Calu3 (cell line): Measurements from ENCODE around the gene SYT7. TPM values are rescaled to one million over a fixed set of nuclear protein-coding genes. Genes with fewer than 3 reads are reported as not detected.

Experiments
- Bru-seq: library from RNA; stranded (reverse); fragments of 400-500 nt; gene quantifications from one replicate; lab custom pipeline; 2021; lab: Mats Ljungman, UMichigan
- BruChase-seq, 2 experiments: library from RNA; stranded (reverse); fragments of 400-500 nt; gene quantifications; one replicate each; lab custom pipeline; 2021; lab: Mats Ljungman, UMichigan
- BruUV-seq: library from RNA; stranded (reverse); fragments of 400-500 nt; replicated peaks from 2 replicates; lab custom pipeline; 2021; lab: Mats Ljungman, UMichigan
- CTCF ChIA-PET: fragments of 300-600 bp; sonication (Branson Sonifier 250); formaldehyde crosslinking; loops from one replicate; lab custom pipeline; 2022; ENCODE audit warnings: antibody characterized with exemption; lab: Charles Lee
- DNase-seq: peaks from one replicate; pipeline ENCODE4 v3.0.0; 2022
- H3K27ac Mint-ChIP-seq: one replicate; pipeline ENCODE4 v1.8.0; 2022; ENCODE audit warnings: mixed read lengths; ENCODE audit not compliant: unreplicated experiment
- H3K27me3 Mint-ChIP-seq: one replicate; pipeline ENCODE4 v1.8.0; 2022; ENCODE audit warnings: mixed read lengths; ENCODE audit not compliant: unreplicated experiment
- H3K36me3 Mint-ChIP-seq: one replicate; pipeline ENCODE4 v1.8.0; 2022; ENCODE audit warnings: mild to moderate bottlenecking, moderate library complexity, mixed read lengths; ENCODE audit not compliant: insufficient read depth, unreplicated experiment
- H3K4me1 Mint-ChIP-seq: one replicate; pipeline ENCODE4 v1.8.0; 2022; ENCODE audit warnings: mild to moderate bottlenecking, low read depth, mixed read lengths; ENCODE audit not compliant: unreplicated experiment
- H3K4me3 Mint-ChIP-seq: one replicate; pipeline ENCODE4 v1.8.0; 2022; ENCODE audit warnings: mild to moderate bottlenecking, low read depth, moderate library complexity, mixed read lengths; ENCODE audit not compliant: unreplicated experiment
- H3K9me3 Mint-ChIP-seq: one replicate; pipeline ENCODE4 v1.8.0; 2022; ENCODE audit warnings: low read depth, mixed read lengths; ENCODE audit not compliant: unreplicated experiment
- CTCF ChIP-seq: fragments of 200-600 bp; IDR thresholded peaks from one replicate; pipeline ENCODE4 v1.8.0; 2022; ENCODE audit warnings: antibody characterized with exemption; ENCODE audit not compliant: unreplicated experiment
- intact Hi-C: fragments of 100-400 bp; cut with micrococcal nuclease; formaldehyde crosslinking; loops from one replicate; pipeline ENCODE4 v1.10.0; 2022; ENCODE audit not compliant: unreplicated experiment
- long read RNA-seq: library from polyadenylated mRNA; stranded (forward); transcript quantifications from one replicate; pipeline ENCODE4 v2.0.0, GENCODE V29; 2022
- total RNA-seq: library from RNA; stranded (reverse); gene quantifications from 2 replicates; pipeline ENCODE4 v1.2.3, GENCODE V29; 2022

Gene SYT7
- total RNA-seq (4.4 and 6.3 TPM in 2 replicates), Bru-seq, nascent RNA (percentile 25 among the genes with signal in this experiment), BruChase-seq, experiment 1, labeled RNA remaining after a 6-hour chase (percentile 29 among the genes with signal in this experiment), BruChase-seq, experiment 2, labeled RNA remaining after a 2-hour chase (percentile 29 among the genes with signal in this experiment)
- long read RNA-seq, partial matches to known transcripts: 0 of 3 reads
- long read RNA-seq, other reads (novel, unspliced or antisense): 3 of 3 reads

GRCh38 chr11:61581030-61581928 is at the start of gene SYT7:
SYT7 (minus strand) TSS chr11:61581076; CDS start chr11:61580820, 256 bp downstream.
- Mint-ChIP-seq H3K4me1 (peaks cover 12% of the 10 kb centered on the region), H3K27ac (peak within 1 kb of the TSS; percentile 50), H3K4me3 (peak within 1 kb of the TSS; percentile 70), H3K9me3 (no peaks in the 10 kb centered on the region), H3K36me3 (peaks cover 26% of the 10 kb centered on the region), H3K27me3 (peaks cover 55% of the 10 kb centered on the region)
- intact Hi-C loops: no loop called here
- peak; percentile 98 for DNase-seq
- no peak for TF ChIP-seq CTCF
- CTCF ChIA-PET: interaction anchor here (0.7 to 1.1 kb wide), 3 partner anchors 14 to 57 kb away, joined by 3 read pairs; no protein-coding TSS in a partner anchor
- no TSS peak for BruUV-seq

GRCh38 chr11:61630089-61630488 is 49.2 kb upstream of the SYT7 start:
- no peak overlapping the region for H3K27ac Mint-ChIP-seq
- intact Hi-C loops: no loop called here
- CTCF ChIA-PET: no interaction called here
- BruUV-seq: no TSS peak
- peaks cover 25% of the 10 kb centered on the region for H3K4me1 Mint-ChIP-seq
- no peak for DNase-seq
- peaks cover 5% of the 10 kb centered on the region for H3K36me3 Mint-ChIP-seq
- TF ChIP-seq CTCF: no peak
- no peak overlapping the region for H3K4me3 Mint-ChIP-seq
- peaks cover 15% of the 10 kb centered on the region for H3K27me3 Mint-ChIP-seq
- H3K9me3 Mint-ChIP-seq: no peaks in the 10 kb centered on the region

- no TSS peak for BruUV-seq
- peaks cover 5% of the 10 kb centered on the region for H3K36me3 Mint-ChIP-seq
- intact Hi-C loops: loop anchor here (2.0 to 10.0 kb wide), 3 partner anchors 46 to 182 kb away; no protein-coding TSS in a partner anchor
- H3K4me1 Mint-ChIP-seq: peaks cover 25% of the 10 kb centered on the region
- peaks cover 15% of the 10 kb centered on the region for H3K27me3 Mint-ChIP-seq
- CTCF ChIA-PET: interaction anchor here (1.5 kb wide), 1 partner anchor 41 kb away, joined by 6 read pairs; no protein-coding TSS in a partner anchor
- no peak overlapping the region for H3K27ac Mint-ChIP-seq
- no peaks in the 10 kb centered on the region for H3K9me3 Mint-ChIP-seq
- H3K4me3 Mint-ChIP-seq: no peak overlapping the region
- no peak for TF ChIP-seq CTCF
- no peak for DNase-seq
These were observed 48.4 kb upstream of the SYT7 start for GRCh38 chr11:61629082-61629833.

- BruUV-seq: no TSS peak
- TF ChIP-seq CTCF: no peak
- H3K27me3 Mint-ChIP-seq: peaks cover 15% of the 10 kb centered on the region
- CTCF ChIA-PET: interaction anchor here (1.2 to 1.5 kb wide), 2 partner anchors 41 to 186 kb away, joined by 3 to 6 read pairs; no protein-coding TSS in a partner anchor
- peaks cover 25% of the 10 kb centered on the region for H3K4me1 Mint-ChIP-seq
- intact Hi-C loops: loop anchor here (1.0 to 10.0 kb wide), 4 partner anchors 46 to 182 kb away; no protein-coding TSS in a partner anchor
- DNase-seq: no peak
- no peak overlapping the region for H3K27ac Mint-ChIP-seq
- peaks cover 5% of the 10 kb centered on the region for H3K36me3 Mint-ChIP-seq
- H3K9me3 Mint-ChIP-seq: no peaks in the 10 kb centered on the region
- H3K4me3 Mint-ChIP-seq: no peak overlapping the region
These were observed 47.7 kb upstream of the SYT7 start for GRCh38 chr11:61628662-61628970.
